GM08714 (cell line): ENCODE measurements around the gene GRIN2D.
"Not testable (repeated sequence)": the region's sequence is repeated elsewhere in the genome, so short reads cannot be mapped to it uniquely, and the experiment has no call there.

Experiments
- H3K4me3 ChIP-seq: fragments of 200-500 bp; sonication (Bioruptor generic); 2 replicates; pipeline ENCODE4 v1.5.1; 2014; ENCODE audit warnings: mild to moderate bottlenecking, low read length, inconsistent platforms
- ZNF274 ChIP-seq: IDR thresholded peaks from 2 replicates; pipeline ENCODE4 v1.6.1; 2012; ENCODE audit warnings: mild to moderate bottlenecking, low read depth, low read length

GRIN2D gene

DNA sequence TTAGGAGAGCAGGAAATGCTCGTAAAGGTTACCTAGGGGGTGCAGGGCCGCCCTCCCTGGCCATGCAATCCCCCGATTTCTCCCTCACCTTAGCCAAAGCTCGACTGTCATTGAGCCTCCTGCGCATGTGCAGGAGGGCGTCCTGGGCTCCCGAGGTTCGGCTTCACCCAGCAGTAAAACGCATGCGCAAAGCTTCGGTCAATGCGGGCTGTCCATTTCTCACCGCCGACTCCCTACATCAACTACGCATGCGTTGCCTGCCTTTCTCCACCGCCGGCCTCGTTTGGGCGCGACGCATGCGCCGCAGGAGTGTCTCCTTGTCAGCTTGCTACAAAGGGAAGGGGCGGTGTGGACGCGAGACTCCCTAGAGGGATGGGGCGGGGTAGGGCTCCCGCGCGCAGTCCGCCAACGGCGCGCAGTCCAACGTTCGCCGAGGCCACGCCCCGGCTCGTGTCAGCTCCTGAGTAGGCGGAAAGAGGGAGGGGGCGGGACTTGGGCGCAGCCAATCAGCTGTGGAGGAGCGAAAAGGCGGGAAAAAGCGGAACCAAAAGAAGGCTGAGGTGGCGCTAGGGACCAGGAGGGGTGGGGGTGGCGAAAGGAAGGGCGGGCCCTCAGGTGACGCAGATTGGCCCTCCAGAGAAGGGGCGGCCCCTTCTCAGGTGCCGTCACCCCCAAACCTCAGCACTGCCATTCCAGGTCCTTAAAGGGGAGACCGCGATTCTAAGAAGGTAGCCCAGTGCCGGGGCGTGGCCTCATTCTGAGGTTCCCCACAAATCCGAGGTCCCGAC lies 29.5 kb upstream of the GRIN2D start, which contains the start of the genes SYNGR4 and TMEM143:
SYNGR4 (plus strand) TSS at position 558 of the 788 bp plus-strand sequence. CDS start 1,476 bp downstream, outside the sequence.
TMEM143 (minus strand) TSS at position 131 of the 788 bp plus-strand sequence; CDS start at position 111, 20 bp downstream.
- no peak for TF ChIP-seq ZNF274
- H3K4me3 ChIP-seq: peak within 1 kb of the TSS; percentile 64

- peak overlapping the region; percentile 29; the same call in 1 of the 2 replicates for H3K4me3 ChIP-seq
- TF ChIP-seq ZNF274: no peak
Measured at GRCh38 chr19:48364598-48365348, 28.7 kb upstream of the GRIN2D start.

GRCh38 chr19:48365602-48366001 lies 27.9 kb upstream of the GRIN2D start:
- no peak overlapping the region for H3K4me3 ChIP-seq
- no peak for TF ChIP-seq ZNF274

DNA sequence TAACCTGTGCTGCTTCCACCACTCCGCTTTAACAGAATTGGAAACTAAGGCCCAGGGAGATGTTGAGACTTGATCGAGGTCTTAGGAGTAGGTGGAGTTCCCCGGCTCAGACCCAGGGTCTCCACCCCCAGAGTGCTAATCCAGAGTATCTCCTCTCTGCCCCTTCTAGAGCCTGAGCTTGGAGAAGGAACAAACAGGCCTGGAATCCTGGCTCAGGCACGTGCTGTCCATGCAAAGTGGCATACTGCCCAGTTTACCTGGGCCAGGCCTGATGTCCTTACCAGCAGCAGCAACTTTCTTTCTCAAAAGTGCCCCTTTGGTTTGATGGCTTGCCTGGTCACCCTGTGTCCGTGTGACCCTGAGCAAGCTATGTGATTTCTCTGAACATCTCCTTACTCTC lies 25.6 kb upstream of the GRIN2D start:
- H3K4me3 ChIP-seq: no peak overlapping the region
- no peak for TF ChIP-seq ZNF274

DNA sequence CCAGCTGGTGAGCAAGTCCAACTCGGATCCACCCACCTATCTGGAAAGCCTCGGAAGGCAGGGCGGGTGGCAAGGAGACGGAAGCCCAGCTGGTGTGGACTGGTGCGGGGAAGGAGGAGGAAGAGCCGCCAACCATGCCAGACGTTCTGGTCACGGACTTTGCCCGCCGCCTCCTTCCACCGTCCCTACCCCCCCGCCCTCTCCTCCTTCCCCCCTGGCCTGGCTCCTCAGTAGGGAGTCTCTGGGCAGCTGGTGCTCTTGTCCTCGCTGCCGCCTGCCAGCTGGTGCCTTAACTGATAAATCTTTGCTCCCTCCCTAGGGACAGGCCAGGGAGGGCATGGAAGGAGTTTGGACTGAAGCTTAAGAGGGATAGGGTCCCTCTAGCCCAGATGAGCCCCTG lies 24.5 kb upstream of the GRIN2D start:
- no peak overlapping the region for H3K4me3 ChIP-seq
- TF ChIP-seq ZNF274: no peak

DNA sequence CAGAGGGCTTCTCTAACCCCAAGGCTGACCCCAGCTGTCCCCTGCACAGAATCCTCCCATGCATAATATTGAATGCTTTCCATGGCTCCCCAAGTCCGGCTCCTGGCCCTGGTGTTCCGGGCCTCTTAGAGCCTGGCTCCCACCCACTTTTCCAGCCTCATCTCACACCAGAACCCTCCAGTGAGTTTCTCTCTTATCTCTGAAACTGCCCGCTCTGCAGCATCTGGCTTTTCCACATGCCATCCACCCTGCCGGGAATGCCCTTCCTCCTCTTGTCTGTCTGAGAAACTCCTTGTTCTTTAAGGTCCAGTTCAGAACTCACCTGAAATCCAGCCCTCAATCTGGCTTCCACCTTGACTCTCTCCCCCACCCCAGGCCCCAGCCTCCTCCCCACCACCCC lies 22.5 kb upstream of the GRIN2D start:
- TF ChIP-seq ZNF274: no peak
- H3K4me3 ChIP-seq: no peak overlapping the region

- no peak for TF ChIP-seq ZNF274
- H3K4me3 ChIP-seq: no peak overlapping the region
Measured at GRCh38 chr19:48371367-48371766, 22.1 kb upstream of the GRIN2D start.

GRCh38 chr19:48371771-48372170 lies 21.7 kb upstream of the GRIN2D start:
- H3K4me3 ChIP-seq: not testable (repeated sequence)

DNA sequence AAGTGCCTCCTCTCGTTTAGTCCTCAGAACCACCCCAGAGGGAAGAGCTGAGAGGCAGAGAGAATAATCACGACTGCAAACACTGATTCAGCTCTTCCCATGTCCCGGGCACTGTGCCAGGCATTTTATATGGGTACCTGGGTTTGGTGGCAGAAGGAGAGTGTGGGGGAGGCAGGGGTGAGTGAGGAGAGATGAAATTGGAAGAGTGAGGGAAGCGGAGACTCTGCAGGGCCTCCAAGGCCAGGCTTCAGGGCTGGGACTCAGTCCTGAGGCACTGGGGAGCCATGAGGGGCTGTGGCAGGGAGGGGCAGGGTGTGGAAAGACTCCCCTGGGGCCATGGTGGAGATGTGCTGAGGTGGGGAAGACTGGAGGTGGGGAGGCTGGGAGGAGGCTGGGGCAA lies 20.6 kb upstream of the GRIN2D start:
- no peak for TF ChIP-seq ZNF274
- H3K4me3 ChIP-seq: no peak overlapping the region

DNA sequence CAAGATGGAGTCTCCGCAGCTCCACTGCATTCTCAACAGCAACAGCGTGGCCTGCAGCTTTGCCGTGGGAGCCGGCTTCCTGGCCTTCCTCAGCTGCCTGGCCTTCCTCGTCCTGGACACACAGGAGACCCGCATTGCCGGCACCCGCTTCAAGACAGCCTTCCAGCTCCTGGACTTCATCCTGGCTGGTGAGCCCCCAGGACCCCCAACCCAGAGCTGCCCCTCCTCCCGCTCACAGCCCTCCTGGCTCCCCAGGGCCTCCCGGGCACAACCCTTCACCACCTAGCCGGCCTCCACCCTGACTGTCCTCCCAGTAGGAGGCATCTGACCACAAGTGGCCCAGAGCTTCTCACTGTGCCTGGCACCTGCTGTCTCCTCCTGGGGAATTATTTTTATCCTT lies 19.9 kb upstream of the GRIN2D start:
- no peak for TF ChIP-seq ZNF274
- no peak overlapping the region for H3K4me3 ChIP-seq

GRCh38 chr19:48378194-48378570 lies 15.3 kb upstream of the GRIN2D start:
- no peak for TF ChIP-seq ZNF274
- H3K4me3 ChIP-seq: no peak overlapping the region

DNA sequence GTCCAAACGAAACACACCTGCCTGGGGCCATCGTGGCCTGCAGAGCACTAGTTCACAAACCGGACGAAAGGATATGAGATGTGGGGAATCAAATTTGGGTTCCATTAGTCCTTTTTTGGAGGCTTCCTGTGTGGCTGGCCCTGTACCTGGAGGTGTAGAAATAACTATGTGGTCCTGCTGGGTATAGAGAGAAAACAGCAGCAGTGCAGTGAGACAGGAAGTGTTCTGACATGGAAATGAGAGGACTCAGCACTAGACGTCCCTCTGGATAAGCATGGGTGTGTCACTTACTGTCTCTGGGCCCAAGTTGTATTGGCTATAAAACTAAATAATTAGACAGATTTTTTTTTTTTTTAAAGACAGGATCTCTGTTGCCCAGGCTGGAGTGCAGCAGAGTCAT lies 14.4 kb upstream of the GRIN2D start:
- TF ChIP-seq ZNF274: no peak
- H3K4me3 ChIP-seq: no peak overlapping the region

DNA sequence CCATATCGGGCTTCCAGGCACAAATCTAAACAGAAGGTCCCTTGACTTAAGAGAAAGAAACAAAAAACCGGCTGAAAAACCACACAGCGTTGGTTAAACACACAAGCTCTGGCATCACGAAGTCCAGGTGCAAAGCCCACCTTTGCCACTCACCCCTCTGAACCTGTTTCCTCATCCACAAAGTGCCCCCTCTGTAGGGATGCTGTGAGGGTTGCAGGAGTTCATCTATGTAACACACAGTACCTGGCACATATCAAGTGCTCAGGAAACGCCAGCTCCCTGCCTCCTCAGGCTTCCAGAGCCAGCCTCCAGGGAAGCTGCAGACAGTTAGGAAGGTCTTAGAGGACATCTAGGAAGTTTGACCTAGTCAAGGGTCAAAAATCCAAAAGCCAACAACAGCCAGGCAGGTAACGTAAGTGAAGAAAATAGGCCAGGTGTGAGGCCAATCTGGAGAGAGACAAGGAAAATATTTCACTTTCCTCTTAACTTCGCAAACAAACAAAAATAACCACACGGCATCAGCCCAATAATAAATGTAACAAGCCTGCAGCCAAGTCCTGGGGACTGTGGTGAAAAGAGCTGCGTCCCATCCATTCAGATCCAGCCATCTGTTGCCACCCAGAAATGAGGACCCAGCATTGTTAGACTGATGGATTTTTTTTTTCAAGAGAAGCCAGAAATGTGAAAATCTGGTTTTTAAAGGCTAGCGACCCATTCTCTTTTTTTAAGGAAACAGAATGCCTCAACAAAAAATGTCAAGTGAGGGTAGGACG lies 12.1 kb upstream of the GRIN2D start:
- H3K4me3 ChIP-seq: no peak overlapping the region
- TF ChIP-seq ZNF274: no peak

- TF ChIP-seq ZNF274: no peak
- no peak overlapping the region for H3K4me3 ChIP-seq
Measured at GRCh38 chr19:48382286-48382685, 11.2 kb upstream of the GRIN2D start.

GRCh38 chr19:48385461-48386087 lies 7.9 kb upstream of the GRIN2D start:
- TF ChIP-seq ZNF274: no peak

More at GRCh38 chr19:48385461-48386087, 7.9 kb upstream of the GRIN2D start:
- no peak overlapping the region for H3K4me3 ChIP-seq
